Measurements from ENCODE around the gene NRXN3.

Gene NRXN3

DNA sequence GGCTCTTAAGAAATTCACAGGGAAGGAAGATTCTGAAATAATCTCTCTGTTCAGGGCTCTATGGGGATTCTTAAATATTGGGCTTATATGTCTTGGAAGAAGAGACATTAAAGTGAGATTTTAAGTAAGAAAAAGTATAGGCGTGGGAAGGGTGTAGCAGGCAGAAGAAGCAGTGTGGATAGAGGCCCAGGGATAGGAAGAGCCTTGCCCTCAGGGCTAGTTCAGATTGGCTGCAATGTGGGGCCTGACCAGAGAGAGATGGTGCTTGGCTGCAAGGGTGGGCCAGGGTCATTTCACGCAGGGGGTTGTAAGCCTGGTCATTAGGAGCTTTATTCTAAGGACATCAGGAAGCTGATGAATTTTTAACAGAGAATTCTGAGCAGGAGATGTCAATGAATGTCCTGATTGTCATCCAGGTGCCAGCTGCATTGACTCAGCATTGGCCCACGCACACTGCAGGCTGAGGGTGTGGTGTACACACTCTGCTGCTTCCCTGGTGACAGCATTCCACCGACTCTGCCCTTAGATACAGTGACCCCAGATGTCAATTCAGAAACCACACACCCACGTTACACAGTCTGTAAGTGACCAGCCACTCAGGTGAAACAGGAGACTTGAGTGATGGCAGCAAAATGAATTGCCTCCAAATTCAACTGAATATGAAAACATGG lies 582.5 kb downstream of the NRXN3 start:
- DNase-seq: no peak

DNA sequence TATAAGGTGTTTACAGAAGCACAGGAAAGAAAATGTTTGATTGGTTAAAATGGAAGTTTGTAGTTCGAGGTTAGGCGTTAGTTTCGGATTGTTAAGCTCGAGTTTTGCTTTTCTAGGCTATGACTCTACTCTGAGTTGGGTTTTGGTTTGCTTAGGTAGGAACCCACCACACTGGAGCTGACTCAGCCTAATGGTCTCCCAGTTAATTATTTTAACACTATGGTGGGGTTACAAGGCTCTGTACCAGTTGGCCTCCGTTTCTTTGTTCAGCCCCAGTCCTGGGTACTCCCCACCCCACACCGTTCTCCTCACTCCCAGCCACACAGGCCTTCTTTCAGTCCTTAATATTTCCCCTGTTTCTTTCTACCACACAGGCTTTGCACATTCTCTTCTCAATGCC lies 583.9 kb downstream of the NRXN3 start:
- no peak for DNase-seq

DNA sequence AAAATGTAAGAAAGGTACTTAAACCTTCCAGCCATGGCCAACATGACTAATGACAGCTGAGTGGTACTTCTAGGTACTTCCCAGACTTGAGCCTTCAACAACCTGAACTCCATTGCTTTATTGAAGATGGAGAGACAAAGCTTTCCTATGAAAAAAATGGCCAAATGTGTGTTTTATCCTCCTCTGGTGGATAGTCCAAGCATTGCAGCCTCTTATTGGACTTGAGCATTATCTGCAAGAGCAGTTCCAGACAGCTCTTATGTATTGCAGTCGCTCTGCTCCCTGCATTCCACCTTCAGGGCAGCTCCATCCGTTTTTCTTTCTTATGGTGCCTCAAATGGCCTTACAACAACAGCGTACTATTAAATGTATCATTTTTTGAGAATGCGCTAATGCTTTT lies 588.2 kb downstream of the NRXN3 start:
- no peak for DNase-seq

DNA sequence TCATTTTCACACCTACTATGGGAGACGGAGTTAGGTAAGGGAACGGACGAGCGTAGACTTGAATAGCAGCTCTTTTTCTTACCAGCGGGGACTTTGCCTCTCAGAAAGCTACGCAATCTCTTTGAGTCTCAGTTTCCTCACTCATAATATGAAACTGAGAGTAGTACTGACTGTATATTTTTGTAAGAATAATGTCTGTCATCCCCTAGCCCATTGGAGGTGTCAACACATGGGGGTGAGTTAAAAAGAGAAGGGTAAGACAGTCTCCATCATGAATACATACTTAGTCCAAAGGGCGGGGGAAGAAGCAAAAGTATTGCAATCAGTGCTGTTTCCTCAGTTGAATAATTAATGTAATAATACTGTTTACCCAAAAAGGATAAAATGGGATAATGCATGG lies 592.2 kb downstream of the NRXN3 start:
- DNase-seq: no peak

DNA sequence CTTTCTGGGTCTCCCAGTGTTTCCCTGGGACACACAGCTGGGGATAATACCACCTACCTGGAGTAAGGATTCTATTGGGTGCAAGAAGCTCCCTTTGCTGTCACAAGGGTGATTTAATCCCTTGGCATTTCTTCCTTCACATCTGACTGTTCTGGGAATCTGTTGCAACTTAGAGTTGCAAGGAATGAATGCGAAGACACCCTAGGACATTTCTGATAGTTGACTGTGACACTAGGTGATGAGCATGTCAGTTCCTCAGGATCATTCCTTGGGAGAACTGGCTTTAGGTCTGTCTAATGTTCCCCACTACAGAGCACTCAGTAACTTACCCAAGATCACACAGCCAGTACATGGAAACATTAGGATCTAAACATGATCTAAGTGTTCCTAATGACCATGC lies 593.6 kb downstream of the NRXN3 start:
- no peak for DNase-seq

DNA sequence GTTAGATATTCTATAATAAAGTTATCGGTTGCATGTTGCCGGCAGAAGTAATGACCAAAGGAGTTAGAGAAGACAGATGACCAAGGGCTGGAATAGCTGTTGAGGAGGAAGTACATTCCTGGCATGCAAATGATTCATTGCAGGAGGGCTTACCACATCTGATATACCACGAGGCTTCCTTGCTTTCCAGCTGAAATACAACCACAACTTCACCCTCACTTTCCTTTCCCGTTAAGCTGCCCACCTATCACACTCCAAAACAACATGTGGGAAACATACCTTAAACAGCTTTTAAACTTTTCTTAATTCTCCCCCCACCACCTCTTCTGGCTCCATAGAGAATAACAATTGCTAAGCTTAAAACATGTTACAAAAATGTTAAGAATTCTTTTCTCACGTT lies 594.1 kb downstream of the NRXN3 start:
- no peak for DNase-seq

DNA sequence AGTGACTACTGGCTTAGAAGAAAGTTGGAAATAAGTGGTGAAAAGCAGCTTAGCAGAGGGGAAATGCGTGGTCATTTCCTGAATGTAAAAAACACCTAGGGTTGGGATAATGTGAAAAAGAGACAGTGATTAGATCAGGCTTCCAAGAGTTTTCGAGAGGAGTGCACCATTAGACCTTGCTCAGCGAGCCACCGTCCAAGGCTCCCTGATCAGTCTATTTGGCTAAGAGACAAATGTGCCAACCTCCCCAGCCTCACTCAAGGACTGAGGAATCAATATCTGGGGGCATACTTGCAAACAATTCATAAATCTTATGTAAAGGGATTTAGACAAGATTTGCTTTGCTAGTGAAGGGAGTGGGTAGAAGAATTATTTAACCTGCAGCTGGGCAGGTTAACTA lies 594.5 kb downstream of the NRXN3 start:
- no peak for DNase-seq

DNA sequence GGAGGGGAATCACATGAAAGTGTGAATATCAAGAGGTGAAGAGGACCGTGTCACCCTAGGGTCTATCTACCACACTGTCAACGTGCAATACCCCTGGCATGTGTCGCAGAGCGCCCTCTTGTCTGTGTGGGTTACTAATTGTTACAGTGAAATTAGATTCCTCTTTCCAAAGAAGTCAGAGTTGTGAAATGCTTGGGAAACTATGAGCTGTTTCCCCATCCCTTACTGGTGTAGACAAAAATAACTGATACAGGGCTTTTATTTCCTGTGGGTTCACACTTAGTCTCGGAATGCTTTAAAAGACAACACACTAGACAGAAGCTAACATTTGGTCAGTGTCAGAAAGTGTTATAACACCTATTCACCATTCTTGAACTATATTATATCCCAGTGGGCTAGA lies 597.3 kb downstream of the NRXN3 start:
- DNase-seq: no peak

DNA sequence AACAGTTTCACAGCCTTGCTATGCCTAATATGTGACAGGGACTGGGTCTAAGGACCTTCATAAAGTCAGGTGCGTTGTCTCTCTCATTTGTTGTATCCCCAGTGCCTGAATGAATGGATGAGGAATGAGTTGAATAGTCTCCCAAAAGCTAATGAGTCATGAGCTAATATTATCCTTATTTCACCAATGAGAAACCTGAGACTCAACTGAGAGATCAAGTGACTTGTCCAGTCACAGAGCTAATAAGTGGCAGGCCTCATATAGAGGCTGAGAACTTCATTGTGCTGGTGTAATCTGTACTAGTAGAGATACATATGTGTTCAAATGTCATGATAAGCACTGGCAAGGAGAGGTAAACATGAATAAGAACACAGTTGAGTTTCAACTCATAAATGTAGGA lies 612.4 kb downstream of the NRXN3 start:
- DNase-seq: no peak

DNA sequence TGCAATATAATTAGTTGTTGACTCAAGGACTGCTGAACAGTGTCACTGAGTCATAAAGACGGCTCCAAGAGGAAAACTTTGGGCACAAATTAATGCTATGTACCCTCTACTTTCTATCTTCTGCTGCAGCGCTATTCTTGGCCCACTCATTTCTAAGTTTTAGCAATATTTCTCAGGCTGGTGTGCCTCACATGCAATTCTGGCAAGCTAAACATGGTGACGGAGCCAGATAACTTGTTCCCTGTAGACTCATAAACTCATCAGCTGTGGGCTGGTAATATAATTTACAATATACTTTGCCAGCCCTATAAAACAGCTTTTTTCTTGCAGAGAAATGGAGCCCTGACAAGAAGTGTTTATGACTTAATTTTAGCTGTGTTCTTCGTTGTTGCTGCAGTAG lies 615.1 kb downstream of the NRXN3 start:
- DNase-seq: no peak

DNA sequence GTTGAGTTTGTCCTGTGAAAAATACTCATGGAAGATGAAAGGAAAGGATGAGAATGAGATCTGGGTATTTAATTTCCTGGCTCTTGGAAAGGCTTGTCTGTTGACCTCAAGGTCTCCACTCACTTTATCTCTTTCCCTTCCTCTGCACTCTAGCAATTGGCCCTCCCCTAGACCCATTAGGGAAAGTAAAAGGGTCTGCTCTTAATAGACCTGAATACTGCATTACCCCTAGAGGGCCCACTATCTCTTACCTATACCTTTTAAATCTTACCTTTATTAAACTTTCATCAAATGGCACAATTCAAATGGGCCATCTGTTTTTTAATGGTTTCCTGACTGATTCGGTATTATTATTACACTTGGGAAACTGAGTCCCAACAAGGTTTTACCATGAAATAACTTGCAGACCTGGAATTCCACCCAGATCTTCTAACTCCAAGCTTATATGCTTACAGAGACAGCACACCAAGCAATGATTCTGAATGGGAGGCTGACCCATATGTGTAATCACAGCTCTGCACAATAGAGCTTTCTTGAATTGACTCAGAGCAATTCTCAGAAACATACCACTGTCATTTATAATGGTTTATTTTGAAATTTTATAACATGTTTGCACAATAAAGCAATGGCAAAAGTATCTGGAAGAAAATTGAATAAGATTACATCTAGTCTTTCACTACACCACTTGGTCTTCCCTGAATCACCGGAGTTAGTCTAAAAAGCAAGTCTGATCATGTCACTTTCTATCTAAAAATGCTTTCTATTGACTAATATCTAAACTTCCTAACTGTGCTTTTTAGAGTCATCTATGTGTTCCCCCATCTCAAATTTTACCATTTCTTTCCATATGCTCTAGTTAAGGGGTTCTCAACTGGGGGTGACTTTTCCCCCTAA lies 618.5 kb downstream of the NRXN3 start:
- no peak for DNase-seq

DNA sequence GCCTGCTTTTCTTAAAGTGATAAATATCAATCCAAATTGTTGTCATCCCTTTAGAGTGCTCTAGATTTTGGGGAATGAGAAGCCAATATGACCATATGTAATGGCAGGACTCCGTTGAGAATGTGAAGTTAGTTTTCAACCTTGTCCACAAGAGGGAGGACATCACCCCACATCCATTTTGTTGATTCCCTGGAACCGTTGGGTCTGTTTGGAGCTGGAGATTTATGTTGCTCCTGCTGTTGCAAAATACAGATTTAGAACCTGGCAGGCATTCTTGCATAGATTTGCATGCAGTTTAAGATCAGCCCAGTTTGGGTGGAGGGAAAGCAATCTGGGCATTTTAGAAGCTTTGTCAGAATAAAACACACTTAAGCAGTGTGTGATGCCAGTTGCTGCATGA lies 620.1 kb downstream of the NRXN3 start:
- no peak for DNase-seq

DNA sequence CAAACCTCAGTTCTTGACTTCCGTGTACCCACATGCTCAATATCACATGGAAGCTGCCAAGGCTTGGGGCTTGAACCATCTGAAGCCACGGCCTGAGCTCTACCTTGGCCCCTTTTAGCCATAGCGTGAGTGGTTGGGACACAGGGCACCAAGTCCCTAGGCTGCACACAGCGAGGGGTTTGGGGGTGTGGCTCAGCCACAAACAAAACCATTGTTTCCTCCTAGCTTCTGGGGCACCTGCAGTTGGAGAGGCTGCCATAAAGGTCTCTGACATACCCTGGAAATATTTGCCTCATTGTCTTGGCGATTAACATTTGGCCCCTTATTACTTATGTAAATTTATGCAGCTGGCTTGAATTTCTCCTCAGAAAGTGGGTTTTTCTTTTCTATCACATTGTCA lies 628.6 kb downstream of the NRXN3 start:
- DNase-seq: no peak

DNA sequence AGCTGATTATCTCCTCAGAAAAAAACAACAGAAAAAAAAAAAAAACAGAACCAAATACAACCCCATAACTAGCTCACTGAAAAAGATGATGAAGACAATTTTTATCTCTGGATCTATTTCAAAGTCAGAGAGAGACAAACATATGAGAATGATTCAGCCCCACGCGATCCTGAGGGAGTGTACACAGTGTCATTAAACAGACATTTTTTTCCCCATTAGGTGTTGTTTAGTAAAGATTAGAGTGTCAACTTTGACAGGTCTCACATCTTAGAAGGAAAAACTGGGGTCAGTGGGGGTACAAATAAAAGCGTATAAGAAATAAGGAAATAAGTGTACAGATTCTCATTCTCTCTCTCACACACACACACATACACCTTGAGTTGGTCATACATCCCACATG lies 635.4 kb downstream of the NRXN3 start:
- DNase-seq: no peak

DNA sequence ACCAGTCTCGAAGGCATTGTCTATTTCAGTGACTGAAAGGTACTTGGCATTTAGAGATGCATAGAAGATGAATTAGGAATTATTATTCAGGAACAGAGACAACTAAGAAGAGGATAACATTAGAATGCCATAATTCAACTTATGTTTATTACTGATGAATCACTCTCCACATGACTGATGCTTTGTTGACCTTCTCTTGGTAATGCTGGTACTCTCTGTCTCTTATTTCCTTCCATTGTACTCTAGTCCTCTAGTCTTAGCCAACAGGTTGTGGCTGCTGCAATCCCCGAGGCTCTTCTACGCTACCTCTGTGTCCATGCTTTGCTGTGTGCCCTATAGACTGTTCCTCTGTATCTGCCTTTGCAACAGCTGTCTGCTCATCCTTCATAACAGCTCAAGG lies 652.9 kb downstream of the NRXN3 start:
- DNase-seq: no peak

DNA sequence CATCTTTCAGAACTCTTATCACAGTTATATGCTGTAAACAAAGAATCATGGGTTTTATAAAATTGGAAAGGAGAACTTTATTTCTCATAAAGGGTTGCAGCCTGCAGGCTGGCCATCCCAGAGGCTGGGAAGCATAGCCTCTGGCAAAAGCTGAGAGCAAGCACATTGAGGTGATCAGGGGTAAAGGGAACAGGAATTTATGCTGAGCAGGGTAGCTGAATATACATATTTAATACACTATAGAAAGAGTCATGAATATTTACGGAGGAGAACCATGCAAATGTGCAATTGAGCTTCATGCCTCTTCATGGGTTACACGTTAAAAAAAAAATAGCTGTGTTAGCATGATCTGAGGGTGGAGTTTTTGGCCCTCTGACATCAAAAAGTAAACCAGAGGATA lies 653.3 kb downstream of the NRXN3 start:
- no peak for DNase-seq

DNA sequence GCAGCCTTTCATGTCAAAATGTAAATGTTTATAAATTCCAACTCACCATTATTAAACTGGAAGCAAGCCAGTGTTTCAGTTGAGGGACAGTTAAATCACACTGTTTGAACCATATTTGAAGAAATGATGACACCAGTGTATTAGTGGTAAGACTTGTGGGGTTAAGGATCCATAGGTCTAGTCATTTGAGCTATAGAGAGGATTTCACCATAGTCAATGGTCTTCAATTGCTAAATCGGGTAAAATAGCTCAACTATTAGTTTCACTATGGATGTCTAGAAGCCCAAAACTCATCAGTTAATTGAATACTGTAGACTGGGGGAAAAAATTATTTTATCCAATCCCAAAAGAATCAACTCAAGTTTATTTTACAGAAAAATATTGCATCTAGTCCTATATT lies 659.1 kb downstream of the NRXN3 start:
- no peak for DNase-seq

DNA sequence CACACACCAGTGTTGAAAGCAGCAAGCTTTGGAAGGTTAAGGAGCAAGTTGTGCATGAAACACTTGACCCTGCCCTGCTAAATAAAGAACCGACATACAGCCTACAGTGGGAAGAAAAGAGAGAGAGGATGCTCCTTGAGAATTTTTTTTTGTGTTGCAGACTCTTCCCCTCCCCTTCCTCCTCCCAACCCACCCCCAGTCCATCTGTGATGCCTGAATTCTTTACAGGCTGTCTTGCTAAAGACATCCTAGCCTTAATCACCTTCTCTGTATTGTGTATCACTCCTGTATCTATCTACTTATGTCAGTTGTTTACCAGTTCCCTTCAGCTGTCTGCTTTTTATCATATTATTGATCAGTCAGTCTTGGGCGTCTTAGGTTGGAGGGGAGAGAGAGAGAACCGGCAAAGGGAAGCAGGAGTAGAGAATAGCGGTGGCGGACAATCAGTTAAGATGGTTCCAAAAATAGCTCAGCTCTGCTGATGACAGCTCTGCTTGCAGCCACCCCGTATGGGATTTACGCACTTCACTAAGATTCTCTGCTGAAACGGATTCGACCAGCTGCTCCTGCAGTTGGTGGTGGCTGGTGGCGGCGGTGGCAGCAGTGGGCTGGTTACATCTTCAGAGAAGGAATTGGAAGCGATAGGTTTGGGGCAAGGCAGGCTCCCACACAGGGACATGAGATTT lies 664.7 kb downstream of the NRXN3 start:
- no peak for DNase-seq

DNA sequence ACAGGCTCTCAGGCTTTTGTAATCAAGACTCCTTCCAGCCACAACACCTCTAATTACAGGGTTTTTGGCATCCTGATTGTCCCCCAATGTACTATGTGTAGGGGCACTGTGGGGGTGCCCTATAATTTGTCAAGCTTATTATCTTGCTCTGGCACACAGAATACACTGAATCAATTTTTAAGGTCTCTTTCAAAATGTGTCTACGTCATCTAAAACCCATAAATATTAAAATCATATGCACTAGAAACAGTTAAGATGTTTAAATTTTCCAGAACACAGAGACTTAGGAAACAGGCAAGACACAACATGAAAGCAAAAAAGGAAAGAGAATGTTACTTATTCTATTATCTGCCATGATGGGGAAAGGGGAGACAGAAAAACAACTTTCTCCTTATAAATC lies 665.7 kb downstream of the NRXN3 start:
- no peak for DNase-seq

DNA sequence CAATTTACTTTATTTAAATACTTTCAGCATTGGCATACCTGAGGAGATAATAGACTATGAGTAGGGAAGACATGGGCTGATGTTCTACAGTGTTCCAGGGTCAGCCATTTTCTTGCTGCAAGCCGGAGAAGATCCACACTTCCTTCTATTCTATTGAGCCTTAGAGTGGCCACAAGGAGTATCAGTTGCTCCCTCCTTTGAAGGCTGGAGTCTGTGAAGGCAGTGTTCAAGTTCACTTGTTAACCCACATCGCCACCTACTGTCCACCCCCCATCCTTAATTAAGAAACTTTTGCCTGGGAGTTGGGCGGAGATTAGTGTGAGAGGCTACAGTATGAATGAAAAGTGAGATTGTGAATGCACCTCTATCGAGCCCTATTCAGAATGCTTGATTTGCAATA lies 666.6 kb downstream of the NRXN3 start:
- no peak for DNase-seq

DNA sequence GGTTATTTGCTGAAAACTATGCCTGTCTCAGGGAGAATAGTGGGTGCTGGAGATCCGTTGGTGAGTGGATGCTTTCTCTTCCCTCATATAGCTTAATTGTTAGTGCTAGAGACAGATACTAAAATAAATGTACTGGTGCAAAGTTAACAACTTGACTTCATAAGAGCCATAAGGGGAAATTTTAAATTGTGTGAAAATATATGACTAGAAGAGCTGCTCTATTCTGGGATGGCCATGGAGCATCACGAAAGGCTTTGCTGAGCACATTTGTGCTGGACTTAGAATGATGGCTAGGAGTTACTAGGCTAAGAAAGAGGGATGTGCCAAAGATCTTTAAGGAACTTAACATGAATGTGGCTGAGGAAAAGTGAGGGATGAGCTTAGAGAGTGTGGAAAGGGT lies 668.8 kb downstream of the NRXN3 start:
- no peak for DNase-seq

DNA sequence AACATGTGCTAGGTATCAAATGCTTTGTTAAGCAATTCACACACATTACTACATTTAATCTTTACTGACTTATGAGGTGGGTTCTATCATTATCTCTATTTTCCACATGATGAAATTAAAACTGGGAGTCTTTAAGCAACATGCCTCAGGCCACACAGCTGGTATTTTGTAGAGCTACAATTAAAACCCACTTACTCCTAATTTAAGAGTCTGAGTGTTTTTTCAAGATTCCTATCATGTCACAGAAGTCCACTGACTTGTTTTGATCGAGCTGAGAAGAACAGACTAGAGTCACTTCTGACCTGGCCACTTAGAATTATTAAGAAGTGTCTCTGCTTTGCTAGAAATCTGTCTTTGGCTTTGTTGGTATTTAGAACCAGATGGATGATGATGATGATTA lies 670.7 kb downstream of the NRXN3 start:
- no peak for DNase-seq

DNA sequence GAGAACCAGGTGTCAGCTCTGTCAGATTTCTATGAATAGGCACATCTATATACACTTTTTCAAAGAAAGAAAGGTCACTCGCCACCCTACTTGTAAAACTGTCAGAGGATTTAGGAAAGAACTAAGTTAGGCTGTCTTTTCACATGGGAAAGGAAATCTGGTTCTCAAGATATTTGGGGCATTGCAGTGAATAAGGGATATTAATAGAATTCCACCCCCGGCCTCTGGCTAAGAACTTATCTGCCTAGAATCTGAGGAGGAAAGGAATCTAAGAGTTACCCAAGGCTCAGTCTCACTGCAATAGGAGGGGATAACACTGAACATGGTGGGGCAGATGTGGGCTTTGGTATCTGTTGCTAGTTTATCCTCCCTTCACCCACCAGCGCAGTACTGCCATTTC lies 677.6 kb downstream of the NRXN3 start:
- no peak for DNase-seq

DNA sequence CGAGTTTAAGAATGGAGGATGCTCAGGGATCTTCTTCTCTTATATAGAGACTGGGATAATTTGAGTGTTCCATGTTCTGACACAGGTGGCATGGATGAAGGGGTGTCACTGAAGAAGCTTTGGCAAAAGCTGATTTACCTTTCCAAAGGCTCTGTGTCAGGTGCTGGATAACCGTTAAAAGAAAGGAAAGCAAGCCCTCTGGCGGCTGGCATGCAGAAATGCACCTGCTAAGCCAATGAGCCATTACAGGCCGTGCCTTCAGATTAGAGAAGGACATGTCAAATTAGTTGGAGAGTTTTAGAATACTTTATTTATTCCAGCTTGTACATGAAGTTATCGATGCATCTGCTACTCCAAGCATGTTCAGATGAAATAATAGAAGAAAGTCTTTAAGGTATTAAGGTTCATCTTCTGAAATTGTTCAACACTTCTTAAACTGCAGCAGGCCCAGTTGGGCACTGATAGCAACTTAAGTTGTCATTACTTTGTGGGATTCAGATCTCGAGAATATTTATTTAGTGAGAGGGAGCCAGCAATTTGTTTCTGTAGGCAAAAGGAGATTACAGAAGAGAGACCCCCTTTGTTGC lies 678.2 kb downstream of the NRXN3 start:
- no peak for DNase-seq
